Activated T-helper 9 cell treated with anti-CD3 and anti-CD28 coated beads, Interleukin-2, amount 50 U/mL, for 16 hours (primary cell): ENCODE results near the gene OAS2.
A peak's percentile ranks its signal among the peaks of the same experiment; 100 is the strongest.

Experiments used
- DNase-seq: peaks from one replicate; pipeline ENCODE4 v3.0.0-alpha.2; 2020; ENCODE audit warnings: low read depth

OAS2 gene

DNA sequence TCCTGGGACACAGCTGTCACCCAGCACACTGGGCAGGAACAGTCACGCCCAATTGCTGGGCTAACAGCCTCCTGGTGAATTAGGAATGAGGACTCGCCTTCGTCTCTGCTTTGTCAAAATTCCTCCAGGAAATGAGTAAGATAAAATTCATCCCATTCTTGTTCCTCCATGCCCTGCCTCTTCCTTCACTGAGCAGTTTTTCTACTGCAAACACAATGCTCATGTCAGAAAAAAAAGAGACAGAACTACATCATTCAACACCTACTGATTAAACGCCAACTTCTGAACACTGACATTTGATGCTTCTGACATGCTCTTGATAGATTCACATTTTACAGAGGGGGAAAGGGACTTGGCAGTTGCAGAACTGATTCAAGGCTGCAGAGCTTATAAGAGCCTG, 40.7 kb downstream of the OAS2 start:
- DNase-seq = no peak

- DNase-seq = no peak
These were observed 43.2 kb downstream of the OAS2 start for GRCh38 chr12:113021500-113021899.

GRCh38 chr12:113022563-113023297, 44.4 kb downstream of the OAS2 start:
- DNase-seq = no peak

- DNase-seq = no peak
These were observed 49.4 kb downstream of the OAS2 start for GRCh38 chr12:113027726-113028125.

DNA sequence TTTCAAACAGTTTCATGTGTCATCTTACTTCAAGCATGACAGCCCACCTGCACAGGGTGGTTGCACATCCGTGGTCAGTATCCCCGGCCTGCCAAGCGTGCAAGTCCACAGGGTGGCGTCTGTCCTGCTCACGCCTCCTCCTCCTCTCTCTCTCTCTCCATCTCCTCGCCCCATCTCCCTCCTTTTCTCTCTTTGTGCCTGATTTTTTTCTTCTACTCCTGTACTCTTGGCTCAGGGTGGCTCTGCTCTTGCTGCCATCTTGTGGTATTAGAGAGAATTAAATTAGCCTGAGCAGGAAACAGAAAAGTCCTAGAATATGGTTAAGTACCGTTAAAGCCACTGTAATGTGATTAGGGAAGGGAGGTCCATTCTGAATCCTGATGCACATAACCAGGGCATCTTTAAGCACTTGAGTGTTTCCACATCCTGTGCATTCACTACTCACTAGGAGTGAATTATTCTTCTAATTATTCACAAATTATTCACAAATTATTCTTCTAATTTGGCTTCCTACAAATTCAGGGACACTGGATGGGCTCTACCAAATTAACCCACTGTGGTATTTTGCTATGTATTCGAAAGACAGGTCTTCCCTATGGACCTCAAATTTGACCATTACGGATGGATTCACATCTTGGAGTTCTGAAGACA, 52.7 kb downstream of the OAS2 start:
- no peak for DNase-seq

DNA sequence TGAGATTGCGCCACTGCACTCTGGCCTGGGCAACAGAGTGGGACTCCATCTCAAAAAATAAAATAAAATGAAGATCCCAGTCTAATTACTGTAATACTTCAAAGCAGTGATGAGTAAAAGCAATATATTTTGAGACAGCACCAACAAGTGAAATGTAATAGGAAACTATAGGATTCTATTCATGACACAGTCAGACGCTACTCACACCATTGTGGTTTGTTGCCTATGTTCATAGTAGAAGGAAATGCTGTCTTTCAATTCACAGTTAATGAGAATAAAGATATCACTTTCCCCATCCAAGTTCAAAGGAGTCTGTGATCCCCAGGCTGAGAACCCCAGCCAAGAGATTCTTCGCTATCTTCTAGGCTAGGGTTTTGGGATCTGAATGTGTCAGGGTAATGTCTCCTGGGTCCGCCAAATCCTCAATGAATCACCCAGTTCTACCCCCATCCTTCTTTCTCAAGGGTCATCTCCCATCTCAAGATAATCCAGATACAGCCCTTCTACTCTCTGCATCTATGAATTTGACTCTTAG, 61.7 kb downstream of the OAS2 start:
- DNase-seq = no peak

DNA sequence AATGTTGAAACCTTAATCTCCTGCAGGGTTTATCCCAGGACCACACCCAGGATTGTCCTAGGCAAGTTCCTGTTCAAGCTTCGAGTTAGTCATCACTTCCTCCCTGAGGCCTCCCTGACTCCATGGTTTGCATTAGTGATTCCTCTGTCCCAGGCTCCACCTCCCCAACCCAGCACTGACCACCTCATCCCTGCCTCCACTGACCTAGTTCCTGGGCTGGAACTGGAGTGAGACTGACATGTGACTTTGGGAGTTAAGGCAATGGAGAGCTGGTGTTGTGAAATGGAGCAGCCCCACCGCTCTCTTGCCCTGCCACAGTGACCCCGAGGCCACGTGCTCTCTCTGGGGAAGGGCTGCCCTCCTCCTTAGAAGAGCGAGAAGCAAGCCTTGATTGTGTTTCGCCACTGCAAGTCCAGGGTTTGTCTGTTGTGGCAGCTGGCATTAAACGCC, 62.4 kb downstream of the OAS2 start:
- no peak for DNase-seq

GRCh38 chr12:113041560-113041959, 63.2 kb downstream of the OAS2 start:
- DNase-seq = no peak

DNA sequence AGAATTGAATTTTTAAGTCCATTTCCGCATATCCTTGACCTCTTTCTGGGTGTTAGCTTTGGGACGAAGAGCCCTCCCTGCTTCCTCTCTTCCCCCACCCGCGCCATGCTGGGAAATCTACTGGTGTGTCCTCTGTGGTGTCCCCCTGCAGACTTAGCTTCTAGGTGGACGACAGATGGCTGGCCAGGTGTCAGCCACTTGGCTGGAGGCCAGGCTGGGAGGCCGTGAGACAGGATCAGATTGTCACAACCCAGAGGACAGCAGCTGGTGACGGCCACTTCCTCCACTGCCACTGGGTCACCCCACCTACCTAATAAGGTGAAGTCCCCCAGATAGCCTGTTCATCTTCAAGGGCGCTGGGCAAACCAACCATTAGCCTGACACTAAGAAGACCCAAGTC, 64.9 kb downstream of the OAS2 start:
- no peak for DNase-seq

GRCh38 chr12:113044516-113044915, 66.2 kb downstream of the OAS2 start:
- no peak for DNase-seq

GRCh38 chr12:113048716-113049127, 70.4 kb downstream of the OAS2 start:
- DNase-seq = peak; percentile 28

DNA sequence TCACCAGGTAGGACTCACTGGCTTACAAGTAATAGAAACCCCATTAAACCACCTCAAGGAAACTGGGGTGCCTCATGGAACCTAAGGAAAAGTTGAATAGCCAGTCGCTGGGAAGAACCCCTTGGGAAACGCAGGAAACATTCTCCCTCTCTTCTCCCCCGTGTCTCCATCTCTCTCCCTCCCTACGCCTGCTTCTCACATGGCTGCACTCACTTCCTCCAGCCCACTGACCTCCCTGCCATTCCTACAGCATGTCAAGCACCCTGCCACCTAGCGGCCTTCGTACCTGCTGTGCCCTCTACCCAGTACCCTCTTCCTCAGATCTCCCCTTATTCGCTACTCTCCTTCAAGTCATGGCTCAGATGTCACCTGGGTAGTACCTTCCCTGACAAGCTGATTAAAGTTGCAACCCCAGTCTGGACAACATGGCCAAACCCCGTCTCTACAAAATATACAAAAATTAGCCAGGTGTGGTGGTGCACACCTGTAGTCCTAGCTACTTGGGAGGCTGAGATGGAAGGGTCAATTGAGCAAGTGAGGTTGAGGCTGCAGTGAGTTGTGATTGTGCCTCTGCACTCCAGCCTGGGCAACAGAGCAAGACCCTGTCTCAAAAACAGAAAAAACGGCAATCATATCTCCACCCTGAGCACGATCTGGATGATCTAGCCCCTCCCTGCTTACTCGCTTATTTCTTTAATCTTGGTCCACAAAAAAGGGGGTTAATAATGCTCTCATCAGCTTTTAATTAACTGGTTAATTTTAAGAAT, 71.8 kb downstream of the OAS2 start:
- no peak for DNase-seq

GRCh38 chr12:113050795-113051194, 72.5 kb downstream of the OAS2 start:
- no peak for DNase-seq

DNA sequence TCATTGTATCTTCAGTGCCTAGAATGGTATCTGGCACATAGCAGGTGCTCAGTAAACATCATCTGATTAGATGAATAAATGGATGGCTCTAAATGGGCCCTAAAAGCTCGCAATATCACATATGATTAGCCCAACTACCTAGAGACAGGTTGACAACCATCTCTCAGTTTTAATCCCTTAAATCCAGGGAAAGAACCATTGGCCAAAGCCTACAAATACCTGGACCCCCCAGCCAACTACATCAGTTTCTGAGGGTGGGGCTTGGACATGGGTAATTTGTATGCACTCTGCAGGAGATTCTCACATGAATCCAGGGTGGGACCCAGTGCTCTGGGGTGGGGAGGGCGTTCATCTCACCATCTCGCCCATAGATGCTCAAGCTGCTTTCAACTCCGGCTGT, 73.4 kb downstream of the OAS2 start:
- no peak for DNase-seq

- no peak for DNase-seq
These were observed 74.0 kb downstream of the OAS2 start for GRCh38 chr12:113052326-113052725.

- DNase-seq = no peak
These were observed 76.7 kb downstream of the OAS2 start for GRCh38 chr12:113054948-113055486.

DNA sequence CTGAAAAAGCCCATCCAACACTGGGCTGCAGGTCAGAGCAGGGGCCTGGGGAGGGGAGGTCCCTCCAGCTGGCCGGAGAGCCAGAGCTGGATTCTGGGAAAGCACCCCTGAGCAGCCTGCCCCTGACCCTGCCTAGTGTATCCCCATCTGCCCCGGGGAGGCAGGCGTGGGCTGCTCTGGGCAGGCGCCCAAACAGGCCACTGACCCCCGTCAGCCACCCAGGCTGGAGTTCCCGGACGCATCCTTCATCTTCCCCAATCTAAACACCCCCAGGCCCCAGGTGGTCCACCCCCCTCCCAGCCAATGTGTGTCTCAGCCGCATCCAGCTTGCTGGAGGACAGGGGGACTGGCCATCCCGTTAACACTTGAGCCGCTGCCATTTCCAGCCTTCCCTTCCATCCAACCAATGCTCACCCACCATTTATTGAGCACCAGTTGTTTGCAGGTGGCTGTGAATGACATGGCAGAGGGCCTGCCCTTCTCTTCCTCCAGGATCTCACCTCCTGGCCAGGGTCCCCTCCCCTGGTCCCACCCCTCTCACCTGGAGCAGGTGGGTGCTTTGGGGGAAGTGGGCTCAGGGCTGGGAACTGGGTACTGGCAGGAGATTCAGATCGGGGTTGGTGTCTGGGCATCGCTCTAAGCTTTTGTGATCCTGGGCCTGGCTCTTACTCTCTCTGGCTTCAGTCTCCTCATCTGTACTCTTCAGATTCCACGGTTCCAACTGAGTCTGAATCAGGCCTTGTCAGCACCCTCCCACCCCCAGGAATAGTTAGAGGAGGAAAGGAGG, 77.5 kb downstream of the OAS2 start:
- DNase-seq = no peak

- no peak for DNase-seq
These were observed 78.0 kb downstream of the OAS2 start for GRCh38 chr12:113056381-113056630.

DNA sequence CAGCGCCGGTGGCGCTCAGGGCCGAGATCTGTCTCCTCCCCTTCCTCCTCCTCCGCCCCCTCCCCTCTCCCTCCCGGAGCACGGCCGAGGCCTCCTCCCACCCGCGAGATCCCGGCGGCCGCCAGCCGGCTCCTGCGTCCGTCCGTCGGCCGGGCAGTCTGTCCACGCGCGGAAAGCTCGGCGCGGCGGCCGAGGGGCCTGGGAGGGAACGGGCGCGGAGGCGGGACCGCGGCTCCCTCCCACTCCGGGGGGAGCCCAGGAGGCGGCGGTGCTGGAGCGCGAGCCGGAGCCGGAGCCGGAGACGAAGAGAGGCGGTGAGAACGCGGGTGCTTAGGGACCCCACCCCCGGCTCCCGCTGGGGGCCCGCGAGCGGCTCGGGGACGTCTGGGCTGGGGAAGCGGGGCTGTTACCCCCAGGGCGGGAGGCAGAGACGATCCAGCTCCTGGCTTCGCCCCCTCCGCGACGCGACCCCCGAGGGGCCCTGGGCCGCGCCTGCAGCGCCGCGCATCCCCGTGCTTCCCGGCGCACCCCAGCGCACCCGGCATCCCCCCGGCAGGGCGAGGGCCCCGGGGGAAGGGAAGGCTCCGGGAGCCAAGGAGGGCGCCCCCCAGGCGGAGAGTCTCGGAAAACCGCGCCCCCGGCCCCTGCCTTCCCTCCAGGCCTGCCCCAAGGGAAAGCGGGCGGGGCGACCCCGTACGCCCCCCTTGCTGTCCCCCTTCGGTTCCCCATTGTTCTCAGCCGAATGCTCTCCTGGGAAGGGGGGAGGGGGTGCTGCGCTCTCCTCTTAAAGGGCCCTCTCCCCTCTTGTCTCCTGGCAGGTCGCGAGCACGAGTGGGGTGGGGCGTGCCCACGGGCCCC, 78.5 kb downstream of the OAS2 start, which contains the start of gene DTX1:
Gene DTX1 (plus strand): TSS at position 100 of the 858 bp plus-strand sequence. CDS start 1,463 bp downstream, outside the sequence.
- no peak for DNase-seq

DNA sequence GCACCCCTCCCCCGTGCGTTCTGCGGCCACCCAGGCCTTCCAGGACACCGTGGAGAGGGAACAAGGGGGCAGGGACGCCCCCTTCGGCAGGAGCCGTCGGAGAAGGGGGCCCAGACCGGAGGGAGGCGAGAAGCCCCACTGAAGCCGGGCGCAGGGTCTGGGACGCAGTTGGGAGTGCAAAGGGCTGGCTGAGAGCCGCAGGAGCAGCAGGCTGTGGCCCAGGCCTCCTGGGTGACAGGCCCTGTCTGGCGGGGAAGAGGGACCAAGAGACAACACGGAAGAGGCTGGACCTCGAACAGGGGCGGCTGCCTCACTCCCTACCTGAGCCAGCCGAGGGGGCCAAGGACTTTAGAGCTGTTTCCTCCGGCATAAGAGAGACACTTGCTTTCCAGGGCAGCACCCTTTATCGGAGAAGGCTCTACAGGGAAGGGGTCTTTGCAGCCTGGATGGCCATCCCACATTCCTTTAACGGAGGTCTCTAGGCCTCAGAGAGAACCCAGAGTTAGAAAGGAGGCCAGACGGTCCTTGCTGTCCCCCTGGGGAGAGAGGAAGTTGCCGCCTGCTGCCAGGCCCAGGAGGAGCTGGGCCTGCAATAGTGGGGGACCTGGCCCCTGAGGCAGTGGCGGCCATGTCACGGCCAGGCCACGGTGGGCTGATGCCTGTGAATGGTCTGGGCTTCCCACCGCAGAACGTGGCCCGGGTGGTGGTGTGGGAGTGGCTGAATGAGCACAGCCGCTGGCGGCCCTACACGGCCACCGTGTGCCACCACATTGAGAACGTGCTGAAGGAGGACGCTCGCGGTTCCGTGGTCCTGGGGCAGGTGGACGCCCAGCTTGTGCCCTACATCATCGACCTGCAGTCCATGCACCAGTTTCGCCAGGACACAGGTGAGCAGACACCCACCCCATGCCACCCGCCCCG, 79.5 kb downstream of the OAS2 start:
- DNase-seq = no peak
